K562 (cell line): ENCODE data around the gene LGR6. TPM values are rescaled to one million over a fixed set of nuclear protein-coding genes. Genes with fewer than 3 reads are reported as not detected.

Experiments used
- CHD7 ChIP-seq: fragments of 200-600 bp; sonication (generic); IDR thresholded peaks from one replicate; pipeline ENCODE4 v1.6.1; 2012; ENCODE audit warnings: mild to moderate bottlenecking, low read depth, low read length, inconsistent platforms
- polyA plus RNA-seq, 8 experiments: library from polyadenylated mRNA; depleted of rRNA in 4 of 8; stranded (reverse) in 5 of 8; unstranded in 3 of 8; fragments of >200 nt; fragmentation: Nextera tagmentation in 2 of 8; fragmentation: Illumina TruSeq in 1 of 8; extraction: Ambion mirVana in 2 of 8; extraction: Trizol in 1 of 8; gene quantifications; 2 replicates each; pipeline versions ENCODE4 v1.2.1 to v1.2.3, GENCODE V29; 2011 to 2014; ENCODE audit warnings: inconsistent platforms in 1 of 8, missing spikeins in 1 of 8
- total RNA-seq, 7 experiments: library from RNA; depleted of rRNA in 6 of 7; stranded (reverse); fragments of >200 nt in 6 of 7; fragmentation: Illumina TruSeq in 2 of 7; extraction: Trizol in 2 of 7; gene quantifications; 2 replicates each; pipeline versions ENCODE4 v1.2.1 to v1.2.3, GENCODE V29; 2011 to 2021; ENCODE audit warnings: low replicate concordance in 1 of 7

LGR6 gene
- total and polyA plus RNA-seq, 9 of the 15 experiments (the other 6 are each of a cell fraction or from before 2014, with no cell fraction given): 0.01 to 0.54 (median 0.17) TPM; not detected in 1

- no peak for TF ChIP-seq CHD7
Measured at GRCh38 chr1:202208351-202208857, 14.8 kb downstream of the LGR6 start (continued).
